ENCODE data around the gene RAD51C. TPM values are rescaled to one million over a fixed set of nuclear protein-coding genes. Genes with fewer than 3 reads are reported as not detected.
"Not testable (repeated sequence)": the region's sequence is repeated elsewhere in the genome, so short reads cannot be mapped to it uniquely, and the experiment has no call there.

The RAD51C gene
- total RNA-seq, 2 experiments from 2014 or later: 73.3 to 76.8 TPM

DNA sequence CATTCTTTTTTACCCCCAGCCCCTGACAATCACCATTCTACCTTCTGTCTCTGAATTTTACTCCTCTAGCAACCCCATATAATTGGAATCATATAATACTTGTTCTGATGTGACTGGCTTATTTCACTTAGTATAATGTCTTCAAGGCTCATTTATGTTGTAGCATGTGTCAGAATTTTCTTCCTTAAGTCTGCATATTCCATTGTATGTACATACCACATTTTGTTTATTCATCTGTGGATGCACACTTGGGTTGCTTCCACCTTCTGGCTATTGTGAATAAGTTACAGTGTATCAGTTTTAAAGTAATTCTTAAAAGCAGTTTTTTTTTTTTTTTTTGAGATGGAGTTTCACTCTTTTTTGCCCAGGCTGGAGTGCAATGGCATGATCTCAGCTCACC is 38.5 kb downstream of the RAD51C start:
- no peak overlapping the region for H3K4me3 Mint-ChIP-seq

DNA sequence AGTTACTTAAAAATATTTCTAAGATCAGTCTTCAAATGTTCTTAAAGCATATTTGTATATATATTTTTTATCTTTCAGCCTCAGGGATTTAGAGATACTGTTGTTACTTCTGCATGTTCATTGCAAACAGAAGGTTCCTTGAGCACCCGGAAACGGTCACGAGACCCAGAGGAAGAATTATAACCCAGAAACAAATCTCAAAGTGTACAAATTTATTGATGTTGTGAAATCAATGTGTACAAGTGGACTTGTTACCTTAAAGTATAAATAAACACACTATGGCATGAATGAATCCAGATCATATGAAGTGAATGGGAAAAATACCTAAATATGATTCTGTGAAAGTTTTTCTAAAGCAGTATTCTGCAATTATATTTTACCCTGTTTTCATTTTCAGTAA is 41.6 kb downstream of the RAD51C start:
- no peak for ATAC-seq
- CTCF ChIA-PET: no interaction called here
- POLR2A ChIA-PET: no interaction called here

More for the DNA sequence above, 38.5 kb downstream of the RAD51C start:
- Mint-ChIP-seq H3K4me1 (ENCODE audit: low read depth) (no peaks in the 10 kb centered on the region), H3K9me3 (no peaks in the 10 kb centered on the region), H3K27ac (no peak overlapping the region), H3K27me3 (no peaks in the 10 kb centered on the region), H3K36me3 (ENCODE audit: low read depth) (peaks cover 8% of the 10 kb centered on the region)
- POLR2A ChIA-PET: no interaction called here
- intact Hi-C loops (cut with micrococcal nuclease): no loop called here
- CTCF ChIA-PET: interaction anchor here (0.9 kb wide), 1 partner anchor 20 kb away, joined by 5 read pairs; no protein-coding TSS in a partner anchor
- DNase-seq (no peak), ATAC-seq (no peak)
- TF ChIP-seq, protein P1, sequence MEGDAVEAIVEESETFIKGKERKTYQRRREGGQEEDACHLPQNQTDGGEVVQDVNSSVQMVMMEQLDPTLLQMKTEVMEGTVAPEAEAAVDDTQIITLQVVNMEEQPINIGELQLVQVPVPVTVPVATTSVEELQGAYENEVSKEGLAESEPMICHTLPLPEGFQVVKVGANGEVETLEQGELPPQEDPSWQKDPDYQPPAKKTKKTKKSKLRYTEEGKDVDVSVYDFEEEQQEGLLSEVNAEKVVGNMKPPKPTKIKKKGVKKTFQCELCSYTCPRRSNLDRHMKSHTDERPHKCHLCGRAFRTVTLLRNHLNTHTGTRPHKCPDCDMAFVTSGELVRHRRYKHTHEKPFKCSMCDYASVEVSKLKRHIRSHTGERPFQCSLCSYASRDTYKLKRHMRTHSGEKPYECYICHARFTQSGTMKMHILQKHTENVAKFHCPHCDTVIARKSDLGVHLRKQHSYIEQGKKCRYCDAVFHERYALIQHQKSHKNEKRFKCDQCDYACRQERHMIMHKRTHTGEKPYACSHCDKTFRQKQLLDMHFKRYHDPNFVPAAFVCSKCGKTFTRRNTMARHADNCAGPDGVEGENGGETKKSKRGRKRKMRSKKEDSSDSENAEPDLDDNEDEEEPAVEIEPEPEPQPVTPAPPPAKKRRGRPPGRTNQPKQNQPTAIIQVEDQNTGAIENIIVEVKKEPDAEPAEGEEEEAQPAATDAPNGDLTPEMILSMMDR (IDR thresholded peaks at IDR 0.05): no peak

DNA sequence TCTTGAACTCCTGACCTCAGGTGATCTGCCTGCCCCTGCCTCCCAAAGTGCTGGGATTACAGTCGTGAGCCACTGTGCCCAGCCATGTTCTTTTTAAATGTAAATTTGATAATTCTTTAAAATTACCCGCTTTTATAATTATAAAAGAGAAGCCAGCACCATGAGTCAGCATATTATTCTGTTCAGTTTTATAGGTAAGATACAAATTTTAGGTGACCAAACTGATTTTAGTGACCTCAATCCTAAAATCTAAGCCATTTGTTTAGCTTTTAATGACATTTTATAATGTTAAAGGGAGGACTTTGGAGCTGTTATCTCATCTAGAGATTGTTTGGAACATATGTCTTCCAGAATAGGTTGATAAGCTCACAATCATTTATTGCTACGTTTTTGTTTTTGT is 42.4 kb downstream of the RAD51C start:
- CTCF ChIA-PET: interaction anchor here (0.7 kb wide), 1 partner anchor 10 kb away, joined by 3 read pairs; no protein-coding TSS in a partner anchor
- H3K4me3 Mint-ChIP-seq: no peak overlapping the region
- no peak overlapping the region for H3K27ac Mint-ChIP-seq
- DNase-seq (no peak), ATAC-seq (no peak)
- peaks cover 3% of the 10 kb centered on the region for H3K36me3 Mint-ChIP-seq (ENCODE audit: low read depth)
- no peaks in the 10 kb centered on the region for H3K27me3 Mint-ChIP-seq
- TF ChIP-seq, protein P1 (IDR thresholded peaks at IDR 0.05): no peak
- no peaks in the 10 kb centered on the region for H3K9me3 Mint-ChIP-seq
- H3K4me1 Mint-ChIP-seq (ENCODE audit: low read depth): no peaks in the 10 kb centered on the region
- intact Hi-C loops (cut with micrococcal nuclease): no loop called here
- POLR2A ChIA-PET: no interaction called here

More for the DNA sequence above, 41.6 kb downstream of the RAD51C start:
- Mint-ChIP-seq H3K9me3 (no peaks in the 10 kb centered on the region), H3K4me1 (ENCODE audit: low read depth) (no peaks in the 10 kb centered on the region), H3K36me3 (ENCODE audit: low read depth) (peaks cover 3% of the 10 kb centered on the region), H3K27ac (no peak overlapping the region), H3K27me3 (no peaks in the 10 kb centered on the region), H3K4me3 (no peak overlapping the region)
- TF ChIP-seq, protein P1 (IDR thresholded peaks at IDR 0.05): no peak
- intact Hi-C loops (cut with micrococcal nuclease): no loop called here
- DNase-seq: no peak

DNA sequence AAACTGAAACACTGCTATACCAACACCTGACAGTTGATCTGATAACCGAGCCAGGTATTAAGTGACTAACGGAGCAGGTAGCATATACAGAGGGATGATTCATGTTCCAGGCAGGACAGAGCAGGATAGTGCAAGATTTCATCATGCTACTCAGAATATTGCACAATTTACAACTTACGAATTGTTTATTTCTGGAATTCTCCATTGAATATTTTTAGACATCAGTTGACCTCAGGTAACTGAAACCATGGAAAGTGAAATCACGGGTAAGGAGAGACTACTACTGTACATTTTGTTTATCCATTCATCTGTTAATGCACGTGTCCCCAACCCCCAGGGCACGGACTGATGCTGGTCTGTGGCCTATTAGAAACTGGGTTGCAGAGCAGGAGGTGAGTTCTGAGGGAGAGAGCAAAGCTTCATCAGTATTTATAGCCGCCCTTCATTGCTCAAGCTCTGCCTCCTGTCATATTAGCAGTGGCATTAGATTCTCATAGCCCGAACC is 48.8 kb downstream of the RAD51C start:
- Mint-ChIP-seq H3K27ac (no peak overlapping the region), H3K4me3 (no peak overlapping the region), H3K27me3 (no peaks in the 10 kb centered on the region), H3K9me3 (no peaks in the 10 kb centered on the region), H3K36me3 (ENCODE audit: low read depth) (no peaks in the 10 kb centered on the region), H3K4me1 (ENCODE audit: low read depth) (no peaks in the 10 kb centered on the region)
- ATAC-seq: no peak
- intact Hi-C loops (cut with micrococcal nuclease): no loop called here
- TF ChIP-seq, protein P1 (IDR thresholded peaks at IDR 0.05): no peak
- POLR2A ChIA-PET: no interaction called here
- DNase-seq: no peak
- CTCF ChIA-PET: no interaction called here

DNA sequence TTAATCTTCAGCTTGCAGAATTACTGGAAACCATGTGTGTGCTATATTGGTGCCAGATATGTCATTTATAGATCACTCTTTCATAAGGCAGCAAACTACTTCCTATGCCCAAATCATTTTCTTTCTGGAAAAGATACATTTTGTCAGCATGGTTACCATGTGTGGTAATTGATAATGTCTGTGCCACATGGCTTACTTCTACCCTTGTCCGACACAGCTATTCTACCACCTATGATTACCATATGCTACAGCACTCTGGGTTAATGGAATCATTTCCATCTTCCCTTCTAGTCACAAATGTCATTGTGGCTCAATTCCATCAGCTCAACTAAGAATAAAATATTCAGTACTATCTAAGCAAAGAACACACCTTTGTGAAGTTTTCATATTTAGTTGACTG is 55.3 kb downstream of the RAD51C start:
- Mint-ChIP-seq H3K27me3 (peaks cover 2% of the 10 kb centered on the region), H3K27ac (no peak overlapping the region), H3K4me3 (no peak overlapping the region), H3K9me3 (no peaks in the 10 kb centered on the region), H3K36me3 (ENCODE audit: low read depth) (no peaks in the 10 kb centered on the region), H3K4me1 (ENCODE audit: low read depth) (no peaks in the 10 kb centered on the region)
- intact Hi-C loops (cut with micrococcal nuclease): no loop called here
- TF ChIP-seq, protein P1 (IDR thresholded peaks at IDR 0.05): no peak
- DNase-seq (no peak), ATAC-seq (no peak)
- POLR2A ChIA-PET: interaction anchor here (0.8 kb wide), 1 partner anchor 81 kb away, joined by 3 read pairs; no protein-coding TSS in a partner anchor
- CTCF ChIA-PET: interaction anchor here (1.0 kb wide), 1 partner anchor 11 kb away, joined by 3 read pairs; no protein-coding TSS in a partner anchor

DNA sequence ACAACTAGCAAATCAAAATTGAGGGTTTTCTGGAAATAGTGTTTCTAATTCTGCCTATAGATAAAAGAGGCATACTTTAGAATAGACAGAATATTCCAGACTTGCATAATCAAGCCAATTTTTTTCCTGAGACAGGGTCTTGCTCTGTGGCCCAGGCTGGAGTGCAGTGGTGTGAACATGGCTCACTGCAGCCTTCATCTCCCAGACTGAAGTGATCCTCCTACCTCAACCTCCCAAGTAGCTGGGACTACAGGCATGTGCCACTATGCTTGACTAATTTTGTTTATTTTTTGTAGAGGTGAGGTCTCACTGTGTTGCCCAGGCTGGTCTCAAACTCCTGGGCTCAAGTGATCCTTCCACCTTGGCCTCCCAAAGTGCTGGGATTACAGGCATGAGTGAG is 57.2 kb downstream of the RAD51C start:
- H3K4me1 Mint-ChIP-seq (ENCODE audit: low read depth); intact Hi-C loops (cut with micrococcal nuclease); H3K9me3 Mint-ChIP-seq; POLR2A ChIA-PET; ATAC-seq; H3K4me3 Mint-ChIP-seq; H3K27me3 Mint-ChIP-seq; H3K36me3 Mint-ChIP-seq (ENCODE audit: low read depth); DNase-seq; H3K27ac Mint-ChIP-seq: not testable (repeated sequence)
- CTCF ChIA-PET: interaction anchor here (1.3 to 1.9 kb wide), 2 partner anchors 161 to 255 kb away, joined by 4 to 5 read pairs; no protein-coding TSS in a partner anchor
